Mesenchymal stem cell (in vitro differentiated cells and primary cell): Measurements from ENCODE around the gene IRF2BP2.

Source experiments
- DNase-seq: peaks from one replicate; pipeline ENCODE4 v3.0.0-alpha.2; 2013
- H2AFZ ChIP-seq: one replicate; pipeline ENCODE4 v1.6.1; 2013; ENCODE audit warnings: low read depth, mild to moderate bottlenecking, control low read depth, inconsistent platforms, low read length, moderate library complexity
- H2AK5ac ChIP-seq: 2 replicates; pipeline ENCODE4 v1.6.1; 2013; ENCODE audit warnings: low read length, moderate library complexity, mild to moderate bottlenecking, inconsistent platforms; ENCODE audit not compliant: severe bottlenecking
- H2BK120ac ChIP-seq: one replicate; pipeline ENCODE4 v1.6.1; 2013; ENCODE audit warnings: low read depth, mild to moderate bottlenecking, inconsistent platforms, low read length, moderate library complexity
- H2BK12ac ChIP-seq, 2 experiments: one replicate each; pipeline ENCODE4 v1.6.1; 2013; ENCODE audit warnings: inconsistent platforms in 2 of 2, low read length in 2 of 2, mild to moderate bottlenecking in 2 of 2, moderate library complexity in 2 of 2, control low read depth in 1 of 2
- H2BK15ac ChIP-seq: one replicate; pipeline ENCODE4 v1.6.1; 2013; ENCODE audit warnings: mild to moderate bottlenecking, low read depth, inconsistent platforms; ENCODE audit not compliant: poor library complexity, severe bottlenecking
- H2BK5ac ChIP-seq: 2 replicates; pipeline ENCODE4 v1.6.1; 2013; ENCODE audit warnings: low read depth, mild to moderate bottlenecking, low read length, control low read depth, inconsistent platforms; ENCODE audit not compliant: poor library complexity, severe bottlenecking
- H3K14ac ChIP-seq, 2 experiments: one replicate each; pipeline ENCODE4 v1.6.1; 2013; ENCODE audit warnings: inconsistent platforms in 2 of 2, low read length in 2 of 2, control low read depth in 1 of 2, mild to moderate bottlenecking in 1 of 2, moderate library complexity in 1 of 2
- H3K18ac ChIP-seq, 2 experiments: one replicate each; pipeline ENCODE4 v1.6.1; 2013; ENCODE audit warnings: inconsistent platforms in 2 of 2, low read length in 2 of 2, control low read depth in 1 of 2, low read depth in 1 of 2, mild to moderate bottlenecking in 1 of 2
- H3K23ac ChIP-seq, 2 experiments: one replicate each; pipeline ENCODE4 v1.6.1; 2013; ENCODE audit warnings: inconsistent platforms in 2 of 2, low read length in 2 of 2, mild to moderate bottlenecking in 2 of 2, moderate library complexity in 2 of 2, control low read depth in 1 of 2
- H3K27ac ChIP-seq: 2 replicates; pipeline ENCODE4 v1.5.1; 2013; ENCODE audit warnings: mild to moderate bottlenecking, moderate library complexity, low read length, control low read depth, inconsistent platforms; ENCODE audit not compliant: poor library complexity, severe bottlenecking
- H3K27me3 ChIP-seq, 2 experiments: 2 replicates each; pipeline versions ENCODE4 v1.6.1 to v1.7.0; 2013; ENCODE audit warnings: low read length in 2 of 2, mild to moderate bottlenecking in 2 of 2, moderate library complexity in 2 of 2, control low read depth in 1 of 2, inconsistent platforms in 1 of 2; ENCODE audit not compliant: control insufficient read depth in 1 of 2, insufficient read depth in 1 of 2
- H3K36me3 ChIP-seq, 2 experiments: 2 replicates each; pipeline versions ENCODE4 v1.6.1 to v1.7.0; 2013; ENCODE audit warnings: low read length in 2 of 2, control low read depth in 1 of 2, inconsistent platforms in 1 of 2, low read depth in 1 of 2, mild to moderate bottlenecking in 1 of 2; ENCODE audit not compliant: insufficient read depth in 2 of 2, control insufficient read depth in 1 of 2
- H3K4ac ChIP-seq, 2 experiments: one replicate each; pipeline ENCODE4 v1.6.1; 2013; ENCODE audit warnings: inconsistent platforms in 2 of 2, low read length in 2 of 2, mild to moderate bottlenecking in 2 of 2, moderate library complexity in 2 of 2, control low read depth in 1 of 2, low read depth in 1 of 2
- H3K4me1 ChIP-seq: 2 replicates; pipeline ENCODE4 v1.6.1; 2013; ENCODE audit warnings: low read depth, low read length, control low read depth; ENCODE audit not compliant: control insufficient read depth, insufficient read depth
- H3K4me2 ChIP-seq: 2 replicates; pipeline ENCODE4 v1.6.1; 2013; ENCODE audit warnings: low read length, mild to moderate bottlenecking, inconsistent platforms; ENCODE audit not compliant: poor library complexity, severe bottlenecking
- H3K4me3 ChIP-seq, 2 experiments: 2 replicates each; pipeline versions ENCODE4 v1.5.1 to v1.7.0; 2013; ENCODE audit warnings: low read length in 2 of 2, mild to moderate bottlenecking in 2 of 2, control low read depth in 1 of 2, low read depth in 1 of 2; ENCODE audit not compliant: insufficient read depth in 1 of 2
- H3K79me1 ChIP-seq: replicated peaks from 2 replicates; pipeline ENCODE4 v1.6.1; 2013; ENCODE audit warnings: mild to moderate bottlenecking, control low read depth, low read length, inconsistent platforms; ENCODE audit not compliant: poor library complexity, severe bottlenecking
- H3K9ac ChIP-seq: 2 replicates; pipeline ENCODE4 v1.7.0; 2013; ENCODE audit warnings: mild to moderate bottlenecking, low read length, moderate library complexity
- H3K9me3 ChIP-seq: 2 replicates; pipeline ENCODE4 v1.7.0; 2013; ENCODE audit warnings: mild to moderate bottlenecking, low read length; ENCODE audit not compliant: control insufficient read depth
- H4K8ac ChIP-seq: one replicate; pipeline ENCODE4 v1.6.1; 2013; ENCODE audit warnings: inconsistent platforms, mild to moderate bottlenecking, low read length, moderate library complexity
- H4K91ac ChIP-seq: one replicate; pipeline ENCODE4 v1.6.1; 2013; ENCODE audit warnings: mild to moderate bottlenecking, low read length, inconsistent platforms
- WGBS: methylation state at CpG from one replicate; pipeline ENCODE4 v1.1.7; 2013; ENCODE audit warnings: mixed read lengths; 5-methylcytosine and 5-hydroxymethylcytosine counted together

The IRF2BP2 gene

DNA sequence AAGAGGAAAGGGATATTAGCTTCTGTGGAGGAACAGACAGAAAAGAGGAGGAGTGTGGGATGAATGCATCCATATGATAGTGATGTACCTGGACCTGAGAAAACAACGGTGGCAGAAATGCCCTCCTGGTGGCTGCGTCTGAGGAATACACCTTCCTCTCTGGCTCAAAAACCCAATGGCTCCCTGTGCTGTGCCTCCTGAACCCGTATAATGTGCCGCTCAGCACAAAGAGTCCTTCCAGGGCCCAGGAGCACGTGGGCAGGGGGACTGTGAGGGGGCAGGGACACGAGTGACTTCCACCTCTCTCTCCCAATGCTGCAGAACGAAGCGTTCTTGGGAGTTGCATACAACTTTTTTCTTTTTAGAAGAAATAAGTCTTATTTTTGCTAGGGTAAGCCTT, 31.2 kb downstream of the IRF2BP2 start:
- no peak overlapping the region for H2AFZ ChIP-seq
- no peak overlapping the region for H3K4me2 ChIP-seq
- WGBS = 74% methylated on average over 6 of the region's 8 CpGs
- no peak overlapping the region for H2BK5ac ChIP-seq
- H2BK120ac ChIP-seq = no peak overlapping the region
- H2BK12ac ChIP-seq = no peak overlapping the region
- no peak overlapping the region for H3K18ac ChIP-seq
- no peaks in the 10 kb centered on the region for H3K79me1 ChIP-seq
- no peaks in the 10 kb centered on the region for H3K27me3 ChIP-seq
- no peak overlapping the region for H3K23ac ChIP-seq
- no peak overlapping the region for H3K4ac ChIP-seq
- H4K8ac ChIP-seq = no peak overlapping the region
- H3K4me3 ChIP-seq = no peak overlapping the region
- H2AK5ac ChIP-seq = no peak overlapping the region
- H2BK15ac ChIP-seq = no peak overlapping the region
- no peak overlapping the region for H4K91ac ChIP-seq
- no peak overlapping the region for H3K14ac ChIP-seq
- no peak overlapping the region for H3K27ac ChIP-seq
- DNase-seq = no peak
- H3K4me1 ChIP-seq = peaks cover 1% of the 10 kb centered on the region
- no peaks in the 10 kb centered on the region for H3K9me3 ChIP-seq
- no peak overlapping the region for H3K9ac ChIP-seq
- no peaks in the 10 kb centered on the region for H3K36me3 ChIP-seq

DNA sequence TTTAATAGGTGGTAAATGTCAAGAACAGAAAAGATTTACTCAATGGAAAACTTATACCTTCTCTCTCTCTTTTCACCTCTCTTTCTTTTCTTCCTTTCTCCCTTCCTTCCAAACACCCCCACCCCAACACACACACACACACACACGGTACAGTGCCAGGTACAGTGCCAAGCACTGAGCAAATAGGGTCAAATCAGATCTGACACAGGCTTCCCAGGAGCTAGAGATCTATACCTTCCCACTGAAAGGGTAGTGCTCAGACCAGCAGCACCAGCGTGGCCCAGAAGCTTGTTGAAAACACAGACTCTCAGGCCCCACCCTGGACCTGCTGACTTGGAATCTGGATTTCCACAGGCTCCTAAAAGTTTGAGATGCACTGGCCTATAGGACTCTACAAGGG, 31.9 kb downstream of the IRF2BP2 start:
- H3K4ac ChIP-seq = no peak overlapping the region
- peaks cover 2% of the 10 kb centered on the region for H3K4me1 ChIP-seq
- H2BK12ac ChIP-seq = no peak overlapping the region
- H2BK5ac ChIP-seq = no peak overlapping the region
- DNase-seq = no peak
- no peak overlapping the region for H3K27ac ChIP-seq
- 76% methylated on average over 2 of the region's 2 CpGs for WGBS
- H2AK5ac ChIP-seq = no peak overlapping the region
- no peak overlapping the region for H4K8ac ChIP-seq
- no peak overlapping the region for H2BK15ac ChIP-seq
- H4K91ac ChIP-seq = no peak overlapping the region
- H3K14ac ChIP-seq = no peak overlapping the region
- H3K79me1 ChIP-seq = no peaks in the 10 kb centered on the region
- H3K27me3 ChIP-seq = no peaks in the 10 kb centered on the region
- no peaks in the 10 kb centered on the region for H3K9me3 ChIP-seq
- no peak overlapping the region for H3K23ac ChIP-seq
- H3K9ac ChIP-seq = no peak overlapping the region
- no peak overlapping the region for H2AFZ ChIP-seq
- H2BK120ac ChIP-seq = no peak overlapping the region
- H3K18ac ChIP-seq = no peak overlapping the region
- H3K36me3 ChIP-seq = no peaks in the 10 kb centered on the region
- no peak overlapping the region for H3K4me3 ChIP-seq
- no peak overlapping the region for H3K4me2 ChIP-seq

DNA sequence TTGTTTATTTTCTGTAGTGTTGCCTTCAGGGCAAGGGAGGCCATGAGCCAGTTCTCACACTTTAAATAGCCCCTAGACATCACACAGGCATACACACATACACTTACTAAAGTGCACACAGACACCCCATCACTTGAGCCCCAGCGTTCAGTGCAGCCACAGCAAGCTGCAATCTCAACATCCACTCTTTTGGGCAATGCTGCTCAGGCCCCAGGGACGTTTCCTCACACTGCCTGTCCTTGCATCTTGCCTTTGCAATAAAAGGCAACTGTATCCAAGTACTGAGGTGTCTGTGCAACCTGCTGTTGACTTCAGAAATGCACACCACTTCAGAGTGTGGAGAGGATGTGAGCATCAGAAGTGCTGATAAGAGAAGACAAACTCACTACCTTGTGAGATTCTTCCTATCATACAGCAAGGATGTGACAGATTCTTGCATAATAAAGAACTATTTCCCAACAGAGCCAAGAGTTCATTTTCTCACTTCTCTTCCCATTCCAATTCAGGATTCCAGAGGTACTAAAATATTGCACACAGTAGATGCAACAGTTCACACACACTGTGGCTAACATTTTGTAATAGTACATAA, 36.2 kb downstream of the IRF2BP2 start:
- Histone ChIP-seq H3K4me2 (no peak overlapping the region), H3K9me3 (no peaks in the 10 kb centered on the region), H3K27me3 (no peaks in the 10 kb centered on the region), H3K23ac (no peak overlapping the region), H2BK120ac (no peak overlapping the region), H3K14ac (no peak overlapping the region), H3K9ac (no peak overlapping the region), H2AK5ac (no peak overlapping the region), H4K8ac (no peak overlapping the region), H2BK5ac (no peak overlapping the region), H3K36me3 (no peaks in the 10 kb centered on the region), H3K4me3 (no peak overlapping the region), H3K79me1 (no peaks in the 10 kb centered on the region), H2BK15ac (no peak overlapping the region), H2BK12ac (no peak overlapping the region), H3K18ac (no peak overlapping the region), H3K27ac (no peak overlapping the region), H2AFZ (no peak overlapping the region), H4K91ac (peak overlapping the region; percentile 34), H3K4me1 (peaks cover 2% of the 10 kb centered on the region), H3K4ac (no peak overlapping the region)
- peak; percentile 44 for DNase-seq
- WGBS = 59% methylated on average over 2 of the region's 2 CpGs

DNA sequence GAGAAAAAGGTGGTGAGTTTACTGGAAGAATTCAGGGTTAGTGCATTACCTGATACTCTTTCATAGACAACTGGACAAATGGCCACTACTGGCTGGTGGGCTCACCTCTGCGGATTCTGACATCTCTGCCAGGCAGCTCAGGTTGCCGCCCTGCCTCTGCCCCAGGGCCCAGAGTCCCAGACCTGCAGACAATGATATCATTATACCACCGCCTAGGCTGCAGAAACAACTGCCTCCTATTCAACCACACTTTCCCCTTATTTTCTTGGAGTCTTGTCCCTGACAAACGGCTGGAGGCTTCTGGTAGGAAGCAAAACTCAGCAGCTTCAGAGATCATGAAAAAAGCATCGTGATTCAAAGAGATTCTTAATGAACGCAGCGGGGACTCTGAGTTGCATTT, 37.0 kb downstream of the IRF2BP2 start:
- no peak overlapping the region for H2AK5ac ChIP-seq
- H3K27me3 ChIP-seq = no peaks in the 10 kb centered on the region
- H2BK15ac ChIP-seq = peak overlapping the region; percentile 6
- H3K4me3 ChIP-seq = no peak overlapping the region
- no peak overlapping the region for H2BK120ac ChIP-seq
- H2BK5ac ChIP-seq = no peak overlapping the region
- H3K4me1 ChIP-seq = peaks cover 2% of the 10 kb centered on the region
- no peaks in the 10 kb centered on the region for H3K79me1 ChIP-seq
- no peak for DNase-seq
- H2AFZ ChIP-seq = no peak overlapping the region
- H3K23ac ChIP-seq = no peak overlapping the region
- 87% methylated on average over 5 of the region's 7 CpGs for WGBS
- H3K9ac ChIP-seq = no peak overlapping the region
- H3K27ac ChIP-seq = no peak overlapping the region
- no peak overlapping the region for H3K4me2 ChIP-seq
- no peak overlapping the region for H3K4ac ChIP-seq
- no peaks in the 10 kb centered on the region for H3K9me3 ChIP-seq
- no peak overlapping the region for H2BK12ac ChIP-seq
- H3K36me3 ChIP-seq = no peaks in the 10 kb centered on the region
- no peak overlapping the region for H4K8ac ChIP-seq
- H3K14ac ChIP-seq = no peak overlapping the region
- no peak overlapping the region for H3K18ac ChIP-seq
- H4K91ac ChIP-seq = no peak overlapping the region
